NK-92 (cell line): ENCODE data around the gene MLYCD.

Experiments
- DNase-seq: peaks from one replicate; lab custom pipeline; 2025; ENCODE audit not compliant: unreplicated experiment; lab: John Stamatoyannopoulos, UW

The MLYCD gene

DNA sequence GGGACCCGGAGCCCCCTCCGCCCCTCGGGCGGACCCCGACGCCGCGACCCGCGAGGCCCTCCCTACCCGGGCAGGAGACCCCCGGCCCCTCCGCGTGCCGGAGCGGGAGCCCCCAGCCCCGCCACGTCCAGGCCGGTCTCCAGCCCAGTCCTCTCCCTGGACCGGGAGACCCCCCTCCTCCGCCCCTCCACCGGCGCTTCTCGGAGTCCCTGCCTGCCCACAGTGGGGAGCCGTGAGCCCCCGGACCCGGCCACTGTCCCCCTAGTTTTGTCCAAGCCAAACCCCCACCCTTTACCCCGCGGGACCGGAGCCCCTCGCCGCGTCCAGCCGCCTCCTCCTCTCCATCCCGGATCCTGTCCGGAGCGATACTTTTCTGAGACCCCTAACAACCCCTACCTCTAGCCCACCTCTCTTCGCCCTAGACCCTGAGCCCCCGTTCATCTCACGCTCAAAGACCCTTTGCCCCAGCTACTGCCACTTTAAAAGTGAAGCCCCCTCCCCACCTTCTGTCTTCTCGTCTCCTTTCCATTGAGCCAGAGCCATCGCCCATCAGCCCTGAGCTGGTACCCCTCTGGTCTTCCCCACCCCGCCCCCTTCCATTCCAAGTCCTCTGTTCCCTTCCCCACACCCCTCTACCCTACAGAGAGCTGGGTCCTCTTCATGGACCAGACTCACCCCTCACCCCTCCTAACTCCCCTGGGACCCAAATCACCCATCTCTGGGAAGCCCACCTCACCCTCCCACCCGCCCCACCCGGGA is 70.2 kb downstream of the MLYCD start:
- no peak for DNase-seq

DNA sequence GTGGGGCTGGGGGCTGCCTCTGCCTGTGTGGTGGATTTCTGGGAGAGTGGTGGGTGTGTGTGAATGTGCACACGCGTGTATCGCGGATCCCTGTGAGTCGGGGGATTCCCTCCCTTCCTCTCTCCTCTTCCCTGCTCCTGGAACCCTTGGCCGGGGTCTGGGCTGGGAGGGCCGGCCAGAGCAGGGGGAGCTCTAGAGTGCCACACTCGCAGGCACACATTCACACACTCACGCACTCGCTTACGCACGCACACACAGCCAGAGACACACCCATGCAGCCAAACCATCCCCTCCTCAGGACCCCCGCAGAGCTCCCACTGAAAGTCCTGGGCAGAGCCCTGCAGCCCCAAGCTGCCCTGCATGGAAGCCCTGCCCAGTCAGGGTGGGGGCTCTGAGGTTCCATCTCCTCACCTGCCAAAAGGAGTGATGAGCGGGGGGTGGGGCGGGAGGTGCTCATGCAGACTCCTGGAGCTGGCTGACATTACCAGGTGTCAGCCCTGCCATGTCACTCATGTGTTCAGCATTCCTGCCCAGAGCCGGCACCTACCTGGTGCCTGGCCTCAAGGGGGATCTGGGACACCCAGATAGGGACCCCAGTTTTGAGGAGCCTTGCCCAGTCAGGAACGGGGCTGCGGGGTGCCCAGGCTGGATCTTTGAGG is 71.0 kb downstream of the MLYCD start:
- DNase-seq = no peak

- no peak for DNase-seq
These were observed 71.5 kb downstream of the MLYCD start for GRCh38 chr16:83970430-83970815.

- DNase-seq = no peak
These were observed 72.5 kb downstream of the MLYCD start for GRCh38 chr16:83971165-83972130.

GRCh38 chr16:83972256-83973008 is 73.5 kb downstream of the MLYCD start:
- DNase-seq = no peak

DNA sequence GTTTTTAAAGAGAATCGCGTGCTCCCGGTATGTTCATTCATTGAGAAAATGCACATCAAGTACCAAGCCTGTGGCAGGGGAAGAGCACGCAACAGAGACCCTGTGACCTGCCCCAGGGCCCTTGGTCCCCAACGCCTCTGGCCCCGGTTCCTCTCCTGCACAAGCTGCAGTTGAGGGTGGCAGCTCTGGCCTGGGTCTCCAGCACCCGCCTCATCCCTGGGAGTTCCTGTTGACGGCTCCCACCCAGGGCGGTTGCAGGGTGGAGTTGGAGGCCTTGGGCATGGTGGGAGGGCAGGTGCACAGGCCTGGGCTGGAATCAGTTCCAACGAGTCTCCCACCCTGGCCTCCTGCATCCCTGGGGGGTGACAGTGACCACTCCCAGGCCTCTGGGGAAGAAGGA is 74.2 kb downstream of the MLYCD start:
- DNase-seq = no peak

GRCh38 chr16:83973581-83974385 is 74.9 kb downstream of the MLYCD start:
- DNase-seq = no peak

GRCh38 chr16:83974475-83974874 is 75.6 kb downstream of the MLYCD start:
- no peak for DNase-seq

- DNase-seq = no peak
These were observed 76.8 kb downstream of the MLYCD start for GRCh38 chr16:83975590-83976260.
